Fibroblast of lung (primary cell): ENCODE measurements around the gene PTX4. TPM values are rescaled to one million over a fixed set of nuclear protein-coding genes. Genes with fewer than 3 reads are reported as not detected.
A peak's percentile ranks its signal among the peaks of the same experiment; 100 is the strongest.

Experiments used
- DNase-seq, 2 donors: peaks; one replicate each; pipeline versions ENCODE4 v3.0.0 to v3.0.0-alpha.2; 2010; ENCODE audit warnings: low read depth in 2 of 2
- H2AFZ ChIP-seq: 2 replicates; pipeline ENCODE4 v1.5.1; 2012; ENCODE audit warnings: low read length, control low read depth, inconsistent platforms
- H3K27ac ChIP-seq: 2 replicates; pipeline ENCODE4 v1.5.1; 2011; ENCODE audit warnings: low read length, control low read depth; ENCODE audit not compliant: insufficient read depth
- H3K27me3 ChIP-seq: 2 replicates; pipeline ENCODE4 v1.5.1; 2011; ENCODE audit warnings: mild to moderate bottlenecking, low read length; ENCODE audit not compliant: control insufficient read depth, insufficient read depth
- H3K36me3 ChIP-seq: 2 replicates; pipeline ENCODE4 v1.5.1; 2011; ENCODE audit warnings: low read length; ENCODE audit not compliant: control insufficient read depth, insufficient read depth
- H3K4me1 ChIP-seq: 2 replicates; pipeline ENCODE4 v1.5.1; 2011; ENCODE audit warnings: low read length; ENCODE audit not compliant: control insufficient read depth, insufficient read depth; ENCODE audit errors: extremely low read depth
- H3K4me2 ChIP-seq: 2 replicates; pipeline ENCODE4 v1.5.1; 2011; ENCODE audit warnings: low read length, control low read depth; ENCODE audit not compliant: insufficient read depth; ENCODE audit errors: extremely low read depth
- H3K4me3 ChIP-seq, 4 experiments: fragments of 200-600 bp in 1 of 4; sonication (generic) in 1 of 4; replicated peaks in 1 of 4; 2 replicates each; pipeline ENCODE4 v1.5.1; 2011 to 2016; ENCODE audit warnings: low read length in 4 of 4, low read depth in 3 of 4, mild to moderate bottlenecking in 3 of 4, control low read depth in 2 of 4, inconsistent platforms in 1 of 4, mixed read lengths in 1 of 4; ENCODE audit not compliant: insufficient read depth in 1 of 4; ENCODE audit errors: control extremely low read depth in 1 of 4
- H3K79me2 ChIP-seq: 2 replicates; pipeline ENCODE4 v1.5.1; 2012; ENCODE audit warnings: mild to moderate bottlenecking, low read length, inconsistent platforms; ENCODE audit not compliant: control insufficient read depth, insufficient read depth
- H3K9ac ChIP-seq: 2 replicates; pipeline ENCODE4 v1.5.1; 2011; ENCODE audit warnings: mild to moderate bottlenecking, low read length, control low read depth; ENCODE audit not compliant: insufficient read depth
- H3K9me3 ChIP-seq: 2 replicates; pipeline ENCODE4 v1.5.1; 2012; ENCODE audit warnings: low read depth, low read length; ENCODE audit not compliant: control insufficient read depth, insufficient read depth
- H4K20me1 ChIP-seq: 2 replicates; pipeline ENCODE4 v1.5.1; 2011; ENCODE audit warnings: low read length; ENCODE audit not compliant: control insufficient read depth, insufficient read depth; ENCODE audit errors: extremely low read depth
- CTCF ChIP-seq, 2 donors: IDR thresholded peaks in 1 of 2; conservative IDR thresholded peaks in 1 of 2; 1 replicate in 1 of 2; 2 replicates in 1 of 2; pipeline ENCODE4 v1.5.1; 2011 to 2012; ENCODE audit warnings: low read length in 2 of 2, control low read depth in 1 of 2, inconsistent platforms in 1 of 2, low read depth in 1 of 2, mild to moderate bottlenecking in 1 of 2
- EZH2 ChIP-seq: IDR thresholded peaks from 2 replicates; pipeline ENCODE4 v1.5.1; 2012; ENCODE audit warnings: low read length, control low read depth, mild to moderate bottlenecking; ENCODE audit errors: missing control alignments
- polyA plus RNA-seq, 2 donors: library from polyadenylated mRNA; depleted of rRNA in 1 of 2; stranded (reverse) in 1 of 2; unstranded in 1 of 2; fragments of >200 nt; gene quantifications; 2 replicates each; pipeline ENCODE4 v1.2.1, GENCODE V29; 2011 to 2012; ENCODE audit warnings: missing spikeins in 1 of 2
- total RNA-seq: library from RNA; depleted of rRNA; stranded (reverse); fragments of >200 nt; gene quantifications from 2 replicates; pipeline ENCODE4 v1.2.1, GENCODE V29; 2014

The PTX4 gene
- total and polyA plus RNA-seq, 2 donors (not counting 1 experiment from before 2014, with no cell fraction given): not detected

- Histone ChIP-seq H2AFZ (no peak overlapping the region), H3K4me1 (peaks cover 3% of the 10 kb centered on the region), H3K27me3 (no peaks in the 10 kb centered on the region), H3K9ac (no peak overlapping the region), H3K27ac (no peak overlapping the region), H3K9me3 (no peaks in the 10 kb centered on the region), H3K4me2 (peak overlapping the region; percentile 26), H4K20me1 (no peaks in the 10 kb centered on the region), H3K36me3 (no peaks in the 10 kb centered on the region), H3K4me3 (no peak overlapping the region), H3K79me2 (peaks cover 33% of the 10 kb centered on the region)
- no peak for DNase-seq
- no peak for TF ChIP-seq CTCF (conservative IDR thresholded peaks at IDR 0.05 in 1 of 2, IDR thresholded peaks at IDR 0.05 in 1 of 2; ENCODE audit: low read depth in 1 of 2, low read length in 2 of 2)
- TF ChIP-seq EZH2: no peak
These were observed 15.8 kb downstream of the PTX4 start for GRCh38 chr16:1472974-1473373.

- Histone ChIP-seq H3K79me2 (peaks cover 38% of the 10 kb centered on the region), H3K9ac (no peak overlapping the region), H3K36me3 (no peaks in the 10 kb centered on the region), H3K4me1 (peaks cover 3% of the 10 kb centered on the region), H3K4me3 (no peak overlapping the region), H3K27me3 (no peaks in the 10 kb centered on the region), H2AFZ (no peak overlapping the region), H3K9me3 (no peaks in the 10 kb centered on the region), H3K4me2 (no peak overlapping the region), H4K20me1 (no peaks in the 10 kb centered on the region), H3K27ac (no peak overlapping the region)
- no peak for DNase-seq
- TF ChIP-seq EZH2 (no peak), CTCF (conservative IDR thresholded peaks at IDR 0.05 in 1 of 2, IDR thresholded peaks at IDR 0.05 in 1 of 2; ENCODE audit: low read depth in 1 of 2, low read length in 2 of 2) (no peak)
These were observed 17.1 kb downstream of the PTX4 start for GRCh38 chr16:1471569-1472194.

- DNase-seq: peak in 1 of 2 donors; percentile 64
- H3K9me3 ChIP-seq: no peaks in the 10 kb centered on the region
- TF ChIP-seq EZH2 (no peak), CTCF (conservative IDR thresholded peaks at IDR 0.05 in 1 of 2, IDR thresholded peaks at IDR 0.05 in 1 of 2; ENCODE audit: low read depth in 1 of 2, low read length in 2 of 2) (no peak)
- no peaks in the 10 kb centered on the region for H3K36me3 ChIP-seq
- peaks cover 40% of the 10 kb centered on the region for H3K79me2 ChIP-seq
- no peak overlapping the region for H3K4me3 ChIP-seq
- H4K20me1 ChIP-seq: no peaks in the 10 kb centered on the region
- peaks cover 3% of the 10 kb centered on the region for H3K4me1 ChIP-seq
- H2AFZ ChIP-seq: no peak overlapping the region
- H3K27ac ChIP-seq: no peak overlapping the region
- H3K4me2 ChIP-seq: no peak overlapping the region
- no peak overlapping the region for H3K9ac ChIP-seq
- no peaks in the 10 kb centered on the region for H3K27me3 ChIP-seq
These were observed 18.1 kb downstream of the PTX4 start for GRCh38 chr16:1470481-1471251.
